SK-N-SH treated with all-trans-retinoic acid at 6 μM for 48 hours (cell line): ENCODE measurements around the gene DYNC2H1.

Source experiments
- ARNTL ChIP-seq: fragments of 450-650 bp; formaldehyde crosslinking; IDR thresholded peaks from 2 replicates; pipeline ENCODE4 v1.5.0; 2020; ENCODE audit warnings: low read depth, mild to moderate bottlenecking, moderate library complexity, borderline replicate concordance
- BACH2 ChIP-seq: fragments of 250-450 bp; sonication (Bioruptor Pico); IDR thresholded peaks from 2 replicates; pipeline ENCODE4 v1.9.0; 2021; ENCODE audit warnings: mild to moderate bottlenecking, borderline replicate concordance
- PPARA ChIP-seq: fragments of 250-450 bp; sonication (Bioruptor Pico); IDR thresholded peaks from 2 replicates; pipeline ENCODE4 v1.5.0; 2020; ENCODE audit warnings: mild to moderate bottlenecking, borderline replicate concordance
- RARB ChIP-seq: fragments of 250-450 bp; sonication (Bioruptor Pico); IDR thresholded peaks from 2 replicates; pipeline ENCODE4 v1.8.0; 2021; ENCODE audit warnings: mild to moderate bottlenecking, moderate library complexity
- ZFP3 ChIP-seq: fragments of 250-450 bp; sonication (Bioruptor Pico); IDR thresholded peaks from 2 replicates; pipeline ENCODE4 v1.5.0; 2020; ENCODE audit warnings: mild to moderate bottlenecking, moderate library complexity
- ZFP30 ChIP-seq: fragments of 450-650 bp; formaldehyde crosslinking; IDR thresholded peaks from 2 replicates; pipeline ENCODE4 v1.5.0; 2022; ENCODE audit warnings: mild to moderate bottlenecking, moderate library complexity
- ZNF565 ChIP-seq: fragments of 450-650 bp; formaldehyde crosslinking; conservative IDR thresholded peaks from 2 replicates; pipeline ENCODE4 v1.5.0; 2020; ENCODE audit warnings: low read depth, mild to moderate bottlenecking, moderate library complexity
- ZNF70 ChIP-seq: fragments of 450-650 bp; formaldehyde crosslinking; IDR thresholded peaks from 2 replicates; pipeline ENCODE4 v1.5.0; 2020; ENCODE audit warnings: mild to moderate bottlenecking, moderate library complexity
- ZNF8 ChIP-seq: fragments of 450-650 bp; formaldehyde crosslinking; IDR thresholded peaks from 2 replicates; pipeline ENCODE4 v1.5.0; 2020; ENCODE audit warnings: mild to moderate bottlenecking, moderate library complexity
- TF ChIP-seq, protein P1 (sequence below): fragments of 250-450 bp; sonication (Bioruptor Pico); IDR thresholded peaks from 2 replicates; pipeline ENCODE4 v1.5.1; 2020; ENCODE audit warnings: low read depth, mild to moderate bottlenecking, moderate library complexity
- TF ChIP-seq, protein P2 (sequence below): fragments of 250-450 bp; sonication (Bioruptor Pico); IDR thresholded peaks from 2 replicates; pipeline ENCODE4 v1.8.0; 2020; ENCODE audit warnings: mild to moderate bottlenecking, moderate library complexity, borderline replicate concordance

DNA sequence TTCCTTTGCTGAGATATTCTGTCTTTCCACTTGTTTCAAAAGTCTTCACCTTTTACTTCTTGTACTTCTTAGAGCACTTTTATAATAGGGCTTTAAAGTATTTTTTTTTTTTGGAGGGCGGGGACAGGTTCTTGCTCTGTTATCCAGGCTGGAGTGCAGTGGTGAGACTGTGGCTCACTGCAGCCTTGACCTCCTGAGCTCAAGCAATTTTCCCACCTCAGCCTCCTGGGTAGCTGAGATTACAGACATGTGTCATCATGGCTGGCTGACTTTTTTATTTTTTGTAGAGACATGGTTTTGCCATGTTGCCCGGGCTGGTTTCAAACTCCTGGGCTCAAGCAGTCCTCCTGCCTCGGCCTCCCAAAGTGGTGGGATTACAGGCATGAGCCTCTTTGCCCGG lies 57.9 kb downstream of the DYNC2H1 start:
- TF ChIP-seq, protein P1, sequence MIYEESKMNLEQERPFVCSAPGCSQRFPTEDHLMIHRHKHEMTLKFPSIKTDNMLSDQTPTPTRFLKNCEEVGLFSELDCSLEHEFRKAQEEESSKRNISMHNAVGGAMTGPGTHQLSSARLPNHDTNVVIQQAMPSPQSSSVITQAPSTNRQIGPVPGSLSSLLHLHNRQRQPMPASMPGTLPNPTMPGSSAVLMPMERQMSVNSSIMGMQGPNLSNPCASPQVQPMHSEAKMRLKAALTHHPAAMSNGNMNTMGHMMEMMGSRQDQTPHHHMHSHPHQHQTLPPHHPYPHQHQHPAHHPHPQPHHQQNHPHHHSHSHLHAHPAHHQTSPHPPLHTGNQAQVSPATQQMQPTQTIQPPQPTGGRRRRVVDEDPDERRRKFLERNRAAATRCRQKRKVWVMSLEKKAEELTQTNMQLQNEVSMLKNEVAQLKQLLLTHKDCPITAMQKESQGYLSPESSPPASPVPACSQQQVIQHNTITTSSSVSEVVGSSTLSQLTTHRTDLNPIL (CRISPR knock-in tag) = no peak
- no peak for TF ChIP-seq PPARA (CRISPR knock-in tag)
- TF ChIP-seq ZFP30 (CRISPR knock-in tag) = no peak
- no peak for TF ChIP-seq ZNF8 (CRISPR knock-in tag)
- TF ChIP-seq ARNTL (CRISPR knock-in tag) = no peak
- TF ChIP-seq, protein P2, sequence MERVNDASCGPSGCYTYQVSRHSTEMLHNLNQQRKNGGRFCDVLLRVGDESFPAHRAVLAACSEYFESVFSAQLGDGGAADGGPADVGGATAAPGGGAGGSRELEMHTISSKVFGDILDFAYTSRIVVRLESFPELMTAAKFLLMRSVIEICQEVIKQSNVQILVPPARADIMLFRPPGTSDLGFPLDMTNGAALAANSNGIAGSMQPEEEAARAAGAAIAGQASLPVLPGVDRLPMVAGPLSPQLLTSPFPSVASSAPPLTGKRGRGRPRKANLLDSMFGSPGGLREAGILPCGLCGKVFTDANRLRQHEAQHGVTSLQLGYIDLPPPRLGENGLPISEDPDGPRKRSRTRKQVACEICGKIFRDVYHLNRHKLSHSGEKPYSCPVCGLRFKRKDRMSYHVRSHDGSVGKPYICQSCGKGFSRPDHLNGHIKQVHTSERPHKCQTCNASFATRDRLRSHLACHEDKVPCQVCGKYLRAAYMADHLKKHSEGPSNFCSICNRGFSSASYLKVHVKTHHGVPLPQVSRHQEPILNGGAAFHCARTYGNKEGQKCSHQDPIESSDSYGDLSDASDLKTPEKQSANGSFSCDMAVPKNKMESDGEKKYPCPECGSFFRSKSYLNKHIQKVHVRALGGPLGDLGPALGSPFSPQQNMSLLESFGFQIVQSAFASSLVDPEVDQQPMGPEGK = no peak
- TF ChIP-seq ZFP3 (CRISPR knock-in tag) = no peak
- no peak for TF ChIP-seq RARB (CRISPR knock-in tag)
- TF ChIP-seq ZNF565 (CRISPR knock-in tag) = no peak
- no peak for TF ChIP-seq ZNF70
- no peak for TF ChIP-seq BACH2 (CRISPR knock-in tag)
